Upper lobe of right lung (tissue), 1 donor: Measurements from ENCODE around the gene GORASP2. TPM values are rescaled to one million over a fixed set of nuclear protein-coding genes. Genes with fewer than 3 reads are reported as not detected.
"Not testable (repeated sequence)": the region's sequence is repeated elsewhere in the genome, so short reads cannot be mapped to it uniquely, and the experiment has no call there.

Experiments used
- ATAC-seq: fragments of 200-7000 bp; cut with Tn5 transposase; one replicate; pipeline ENCODE4 v1.9.1; 2020; ENCODE audit warnings: mild to moderate bottlenecking, moderate library complexity
- DNase-seq: peaks from one replicate; pipeline ENCODE4 v3.0.0-alpha.2; 2020
- H3K27ac ChIP-seq: fragments of 200-600 bp; one replicate; pipeline ENCODE4 v1.8.0; 2022
- H3K27me3 ChIP-seq: fragments of 200-600 bp; one replicate; pipeline ENCODE4 v1.8.0; 2022; ENCODE audit warnings: mild to moderate bottlenecking
- H3K36me3 ChIP-seq: fragments of 200-600 bp; one replicate; pipeline ENCODE4 v1.8.0; 2022
- H3K4me1 ChIP-seq: fragments of 200-600 bp; one replicate; pipeline ENCODE4 v1.8.0; 2022
- H3K4me3 ChIP-seq: fragments of 200-600 bp; one replicate; pipeline ENCODE4 v1.8.0; 2022; ENCODE audit warnings: mild to moderate bottlenecking
- H3K9me3 ChIP-seq: fragments of 200-600 bp; one replicate; pipeline ENCODE4 v1.8.0; 2022
- CTCF ChIP-seq: fragments of 200-600 bp; IDR thresholded peaks from one replicate; pipeline ENCODE4 v1.8.0; 2022; ENCODE audit warnings: antibody characterized with exemption
- intact Hi-C: fragments of 100-400 bp; cut with DNase I; formaldehyde crosslinking; loops from one replicate; pipeline ENCODE4 v1.11.0; 2022
- total RNA-seq: library from RNA; stranded (reverse); fragmentation: NEBNext Ultra II Directional; extraction: Animal tissue kit (Norgen Biotek cat#: 25700); gene quantifications from one replicate; pipeline ENCODE4 v1.2.1, GENCODE V29; 2021
- donor health status: DM: no; HTN: yes; CAD: no; lungs with severe emphysema.

Gene GORASP2
- total RNA-seq, 1 donor from 2014 or later = 69.7 TPM

- ATAC-seq = no peak
- Histone ChIP-seq H3K4me1 (no peaks in the 10 kb centered on the region), H3K4me3 (no peak overlapping the region), H3K36me3 (no peaks in the 10 kb centered on the region), H3K27me3 (no peaks in the 10 kb centered on the region), H3K9me3 (no peaks in the 10 kb centered on the region), H3K27ac (no peak overlapping the region)
- DNase-seq = no peak
- TF ChIP-seq CTCF = no peak
- intact Hi-C loops = no loop called here
These were observed 33.9 kb upstream of the GORASP2 start for GRCh38 chr2:170895023-170895757.

- no peak for TF ChIP-seq CTCF
- no peaks in the 10 kb centered on the region for H3K27me3 ChIP-seq
- DNase-seq (no peak), ATAC-seq (no peak)
- no peaks in the 10 kb centered on the region for H3K4me1 ChIP-seq
- no peaks in the 10 kb centered on the region for H3K9me3 ChIP-seq
- H3K4me3 ChIP-seq = no peak overlapping the region
- no peaks in the 10 kb centered on the region for H3K36me3 ChIP-seq
- intact Hi-C loops = no loop called here
- no peak overlapping the region for H3K27ac ChIP-seq
These were observed 32.4 kb upstream of the GORASP2 start for GRCh38 chr2:170896622-170897021.

- DNase-seq = no peak
- Histone ChIP-seq H3K9me3 (no peaks in the 10 kb centered on the region), H3K27me3 (no peaks in the 10 kb centered on the region), H3K4me3 (no peak overlapping the region), H3K4me1 (no peaks in the 10 kb centered on the region), H3K27ac (no peak overlapping the region), H3K36me3 (no peaks in the 10 kb centered on the region)
- intact Hi-C loops = no loop called here
- no peak for ATAC-seq
- TF ChIP-seq CTCF = no peak
These were observed 31.9 kb upstream of the GORASP2 start for GRCh38 chr2:170897108-170897507.

GRCh38 chr2:170905864-170906263 is 23.2 kb upstream of the GORASP2 start:
- no peak for ATAC-seq
- Histone ChIP-seq H3K4me3 (no peak overlapping the region), H3K9me3 (peaks cover 6% of the 10 kb centered on the region), H3K4me1 (no peaks in the 10 kb centered on the region), H3K27ac (no peak overlapping the region), H3K36me3 (no peaks in the 10 kb centered on the region), H3K27me3 (no peaks in the 10 kb centered on the region)
- no peak for DNase-seq
- intact Hi-C loops = no loop called here
- no peak for TF ChIP-seq CTCF

GRCh38 chr2:170911314-170911889 is 17.7 kb upstream of the GORASP2 start:
- DNase-seq = no peak
- TF ChIP-seq CTCF = no peak
- H3K27ac ChIP-seq = no peak overlapping the region
- H3K9me3 ChIP-seq = peaks cover 28% of the 10 kb centered on the region
- H3K36me3 ChIP-seq = no peaks in the 10 kb centered on the region
- no peaks in the 10 kb centered on the region for H3K4me1 ChIP-seq
- H3K27me3 ChIP-seq = no peaks in the 10 kb centered on the region
- no peak for ATAC-seq
- intact Hi-C loops = no loop called here
- no peak overlapping the region for H3K4me3 ChIP-seq

GRCh38 chr2:170914994-170915666 is 13.9 kb upstream of the GORASP2 start:
- DNase-seq, intact Hi-C loops, H3K36me3 ChIP-seq, H3K4me1 ChIP-seq, H3K4me3 ChIP-seq, H3K27me3 ChIP-seq, H3K27ac ChIP-seq: not testable (repeated sequence)
- peak; percentile 38 for ATAC-seq
- H3K9me3 ChIP-seq = peaks cover 28% of the 10 kb centered on the region
